GM19397 (cell line): ENCODE results near the gene SAE1.

ENCODE experiments used
- ATAC-seq: cut with Tn5 transposase; IDR thresholded peaks from one replicate; pipeline ENCODE4 v1.9.1; 2021; ENCODE audit warnings: mild to moderate bottlenecking, moderate library complexity; ENCODE audit not compliant: unreplicated experiment

The SAE1 gene

GRCh38 chr19:47258895-47259555 lies 128.4 kb downstream of the SAE1 start:
- ATAC-seq: no peak
